Esophagus mucosa (tissue), 1 donor: Measurements from ENCODE around the gene COMMD6. TPM values are rescaled to one million over a fixed set of nuclear protein-coding genes. Genes with fewer than 3 reads are reported as not detected.
"Not testable (repeated sequence)": the region's sequence is repeated elsewhere in the genome, so short reads cannot be mapped to it uniquely, and the experiment has no call there.

Source experiments
- ATAC-seq: fragments of 200-7000 bp; cut with Tn5 transposase; one replicate; pipeline ENCODE4 v1.9.1; 2020
- total RNA-seq: library from RNA; stranded (reverse); gene quantifications from one replicate; pipeline ENCODE4 v1.2.4, GENCODE V29; 2023
- donor health status: DM: yes; HTN: yes; CAD: no.

The COMMD6 gene
- 95.7 TPM for total RNA-seq

- peak; percentile 95 for ATAC-seq
Measured at GRCh38 chr13:75537401-75538365, at the start of gene COMMD6. COMMD6 (minus strand) TSS chr13:75537841; CDS start chr13:75537805, 36 bp downstream.

- ATAC-seq, result no peak
Measured at GRCh38 chr13:75585153-75585552, 47.5 kb upstream of the COMMD6 start.

- ATAC-seq, result no peak
Measured at GRCh38 chr13:75583091-75583490, 45.5 kb upstream of the COMMD6 start.

GRCh38 chr13:75581874-75582640 lies 44.4 kb upstream of the COMMD6 start:
- ATAC-seq, result no peak

- ATAC-seq, result no peak
Measured at GRCh38 chr13:75579529-75579928, 41.9 kb upstream of the COMMD6 start.

GRCh38 chr13:75569576-75569975 lies 31.9 kb upstream of the COMMD6 start:
- no peak for ATAC-seq

- no peak for ATAC-seq
Measured at GRCh38 chr13:75566658-75567057, 29.0 kb upstream of the COMMD6 start.

- no peak for ATAC-seq
Measured at GRCh38 chr13:75558145-75558840, 20.7 kb upstream of the COMMD6 start.

GRCh38 chr13:75556961-75557360 lies 19.3 kb upstream of the COMMD6 start:
- ATAC-seq, result no peak

- no peak for ATAC-seq
Measured at GRCh38 chr13:75555836-75556235, 18.2 kb upstream of the COMMD6 start.

- ATAC-seq, result no peak
Measured at GRCh38 chr13:75554981-75555380, 17.3 kb upstream of the COMMD6 start.

- no peak for ATAC-seq
Measured at GRCh38 chr13:75554464-75554863, 16.8 kb upstream of the COMMD6 start.

GRCh38 chr13:75550159-75550567 lies 12.5 kb upstream of the COMMD6 start:
- peak; percentile 40 for ATAC-seq

- ATAC-seq, result peak; percentile 99
Measured at GRCh38 chr13:75549262-75550158, 11.9 kb upstream of the COMMD6 start, which contains the start of gene UCHL3. UCHL3 (plus strand) TSS chr13:75549791; CDS start chr13:75549821, 30 bp downstream.

- no peak for ATAC-seq
Measured at GRCh38 chr13:75547917-75548316, 10.3 kb upstream of the COMMD6 start.

- ATAC-seq, result not testable (repeated sequence)
Measured at GRCh38 chr13:75545386-75545785, 7.7 kb upstream of the COMMD6 start.

- no peak for ATAC-seq
Measured at GRCh38 chr13:75544681-75545330, 7.2 kb upstream of the COMMD6 start.

- no peak for ATAC-seq
Measured at GRCh38 chr13:75541961-75542360, 4.3 kb upstream of the COMMD6 start.

- no peak for ATAC-seq
Measured at GRCh38 chr13:75541287-75541686, 3.6 kb upstream of the COMMD6 start.

- ATAC-seq, result no peak
Measured at GRCh38 chr13:75533861-75534260, 3.8 kb downstream of the COMMD6 start.

GRCh38 chr13:75530549-75530961 lies 7.1 kb downstream of the COMMD6 start:
- ATAC-seq, result no peak
